ENCODE data around the gene ZNF460.
"Not testable (repeated sequence)": the region's sequence is repeated elsewhere in the genome, so short reads cannot be mapped to it uniquely, and the experiment has no call there.

Gene ZNF460

DNA sequence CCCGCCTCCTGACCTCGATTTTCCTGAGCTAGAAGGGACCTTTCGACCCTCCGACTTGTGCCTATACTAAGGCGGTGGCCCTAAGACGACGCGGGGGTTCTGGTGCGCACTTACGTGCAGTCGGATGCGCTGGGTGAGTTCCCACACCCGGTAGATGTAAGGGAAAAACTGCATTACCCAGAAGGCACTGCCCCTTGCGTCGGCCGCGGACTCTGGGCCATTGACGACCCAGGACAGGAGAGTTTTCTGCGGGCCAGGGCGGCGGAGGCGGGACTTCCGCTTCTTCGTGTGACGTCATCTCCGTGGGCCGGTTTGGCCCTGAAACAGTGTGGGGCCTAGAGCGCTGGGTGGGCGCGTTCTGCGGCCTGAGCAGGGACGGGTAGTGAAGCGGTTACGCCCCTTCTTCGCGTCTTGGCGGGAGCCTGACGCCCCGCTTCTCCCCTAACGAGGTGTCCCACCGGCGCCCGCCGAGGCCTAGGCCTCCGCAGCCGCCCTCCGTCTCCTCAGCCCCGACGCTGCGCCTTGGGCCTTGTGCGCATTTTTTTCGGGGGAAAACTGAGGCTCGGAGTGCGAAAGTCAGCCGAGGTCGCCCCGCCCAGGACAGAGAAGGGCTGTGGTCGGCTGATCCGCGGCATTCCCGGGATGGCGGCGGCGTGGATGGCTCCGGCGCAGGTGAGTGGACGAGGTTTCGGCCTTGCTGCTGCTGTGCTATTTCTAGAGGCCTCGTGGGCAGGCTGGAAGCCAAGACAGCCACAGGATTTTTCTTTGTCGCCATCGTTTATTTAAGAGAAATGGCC lies at the start of gene ZNF460:
Gene ZNF460 (plus strand): TSS at position 321 of the 797 bp plus-strand sequence. CDS start 322 bp downstream, at position 643.
- peak; percentile 88 for DNase-seq (ENCODE audit: low spot score)

- DNase-seq (ENCODE audit: low spot score): no peak
Observed at GRCh38 chr19:57231686-57232085, 48.6 kb upstream of the ZNF460 start.

GRCh38 chr19:57233207-57233606 lies 47.1 kb upstream of the ZNF460 start:
- no peak for DNase-seq (ENCODE audit: low spot score)

- DNase-seq (ENCODE audit: low spot score): no peak
Observed at GRCh38 chr19:57239982-57240310, 40.3 kb upstream of the ZNF460 start.

DNA sequence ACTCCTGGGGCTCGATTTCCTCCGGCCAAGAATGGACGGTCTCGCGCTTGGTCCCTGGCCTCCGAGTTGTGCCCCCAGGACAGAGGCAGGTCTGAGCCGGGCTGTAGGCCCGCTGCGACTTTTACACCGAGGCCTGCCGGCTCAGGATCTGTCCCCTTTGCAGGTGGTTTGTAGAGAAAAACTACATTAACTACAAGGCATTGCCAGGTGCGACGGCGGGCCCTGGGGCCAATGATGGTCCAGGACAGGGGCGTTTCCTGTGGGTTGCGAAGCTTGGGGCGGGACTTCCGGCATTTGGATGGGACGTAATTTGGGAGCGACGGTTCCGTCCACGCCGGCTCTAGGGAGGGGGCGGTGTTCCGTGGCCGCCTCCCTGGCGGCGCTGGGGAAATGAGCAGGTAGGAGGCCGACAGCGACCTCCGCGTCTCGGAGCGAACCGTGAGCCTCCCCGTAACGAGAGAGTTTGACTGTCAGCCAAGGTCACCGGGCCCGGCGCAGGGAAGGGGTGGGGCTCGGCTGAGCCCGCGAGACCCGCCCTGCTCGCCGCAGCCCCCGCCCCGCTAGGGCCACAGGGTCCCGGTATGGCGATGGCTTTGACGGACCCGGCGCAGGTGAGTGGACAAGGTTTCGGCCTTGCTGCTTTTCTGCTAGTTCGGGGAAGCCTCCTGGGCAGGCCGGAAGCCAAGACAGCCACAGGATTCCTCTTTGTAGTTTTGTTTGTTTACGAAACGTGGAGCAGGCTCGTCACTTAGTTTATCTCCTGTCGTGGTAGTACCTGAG lies 39.8 kb upstream of the ZNF460 start, which contains the start of gene ZNF805:
Gene ZNF805 (plus strand): TSS at position 322 of the 780 bp plus-strand sequence. CDS start 260 bp downstream, at position 582.
- DNase-seq (ENCODE audit: low spot score): peak; percentile 96

DNA sequence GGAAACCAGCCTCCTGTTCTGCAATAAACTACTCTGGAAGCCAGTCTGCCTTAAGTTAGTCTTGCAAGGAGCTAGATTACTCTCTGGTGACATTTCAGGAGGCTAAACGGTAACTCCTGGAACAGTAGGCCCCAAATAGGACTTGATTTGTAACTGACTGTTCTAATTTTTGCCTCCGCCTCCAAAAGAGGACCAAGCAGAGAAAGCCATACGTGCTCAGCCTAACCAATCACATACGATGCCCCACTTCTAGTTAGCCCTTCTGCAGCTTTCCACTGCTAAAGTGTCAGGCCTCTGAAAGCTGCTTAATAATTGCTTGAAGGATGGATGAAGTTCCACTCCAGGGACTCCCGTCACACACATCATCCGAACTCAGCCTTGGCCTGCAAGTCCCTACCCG lies 39.1 kb upstream of the ZNF460 start:
- DNase-seq (ENCODE audit: low spot score): no peak

- DNase-seq (ENCODE audit: low spot score): no peak
Observed at GRCh38 chr19:57242821-57243220, 37.5 kb upstream of the ZNF460 start.

- no peak for DNase-seq (ENCODE audit: low spot score)
Observed at GRCh38 chr19:57244513-57244912, 35.8 kb upstream of the ZNF460 start.

GRCh38 chr19:57245066-57245465 lies 35.2 kb upstream of the ZNF460 start:
- no peak for DNase-seq (ENCODE audit: low spot score)

DNA sequence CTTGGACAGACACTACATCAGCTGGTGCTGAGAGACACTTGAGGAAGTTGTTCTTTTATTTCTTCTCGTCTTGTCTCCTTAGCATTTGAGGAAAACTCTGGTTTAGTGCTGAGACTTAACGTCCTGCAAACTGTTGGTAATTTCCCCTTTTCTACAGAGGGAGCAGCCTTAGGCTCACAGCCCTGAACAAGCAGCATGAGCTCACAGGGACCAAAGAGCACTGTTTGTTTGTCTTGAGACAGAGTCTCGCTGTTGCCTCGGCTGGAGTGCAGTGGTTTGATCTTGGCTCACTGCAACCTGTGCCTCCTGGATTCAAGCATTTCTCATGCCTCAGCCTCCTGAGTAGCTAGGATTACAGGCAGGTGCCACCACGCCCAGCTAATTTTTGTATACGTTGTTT lies 34.3 kb upstream of the ZNF460 start:
- DNase-seq (ENCODE audit: low spot score): no peak

DNA sequence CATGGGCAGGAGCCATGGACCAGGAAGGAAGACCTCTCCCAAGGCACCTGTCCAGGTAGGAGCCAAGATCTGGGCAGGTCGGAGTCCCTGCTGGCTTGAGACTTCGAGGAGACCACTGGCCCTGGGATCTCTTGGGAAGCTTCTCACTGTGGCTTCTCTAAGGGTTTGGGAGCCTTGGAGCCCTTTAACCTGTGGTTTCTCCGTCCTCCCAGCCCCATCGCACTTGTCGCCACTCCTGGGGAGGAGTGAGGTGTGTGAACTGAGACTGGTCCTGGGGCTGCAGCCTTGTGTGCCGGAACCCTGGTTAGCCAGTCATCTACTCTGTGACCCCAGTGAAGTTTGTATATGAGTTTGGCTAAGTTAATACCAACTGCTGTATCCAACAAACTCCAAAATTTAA lies 31.6 kb upstream of the ZNF460 start:
- no peak for DNase-seq (ENCODE audit: low spot score)

DNA sequence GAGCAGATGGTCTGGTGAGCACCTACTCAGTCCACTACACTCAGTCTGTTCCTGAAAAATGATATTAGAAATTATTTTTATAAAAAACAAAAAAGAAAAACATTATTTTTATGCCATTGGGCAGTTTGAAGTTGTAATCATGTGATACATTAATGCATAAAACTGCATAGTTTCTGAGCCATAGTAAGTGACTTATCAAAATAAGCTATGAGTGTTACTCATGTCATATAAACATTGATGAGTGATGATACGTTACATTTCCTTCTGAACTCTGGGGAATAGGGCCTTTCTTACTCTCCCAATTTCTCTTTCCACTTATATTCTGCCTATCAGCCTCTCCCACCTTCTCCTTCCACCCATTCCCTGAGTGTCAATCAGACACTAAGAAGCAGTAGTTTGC lies 31.0 kb upstream of the ZNF460 start:
- DNase-seq (ENCODE audit: low spot score): no peak

DNA sequence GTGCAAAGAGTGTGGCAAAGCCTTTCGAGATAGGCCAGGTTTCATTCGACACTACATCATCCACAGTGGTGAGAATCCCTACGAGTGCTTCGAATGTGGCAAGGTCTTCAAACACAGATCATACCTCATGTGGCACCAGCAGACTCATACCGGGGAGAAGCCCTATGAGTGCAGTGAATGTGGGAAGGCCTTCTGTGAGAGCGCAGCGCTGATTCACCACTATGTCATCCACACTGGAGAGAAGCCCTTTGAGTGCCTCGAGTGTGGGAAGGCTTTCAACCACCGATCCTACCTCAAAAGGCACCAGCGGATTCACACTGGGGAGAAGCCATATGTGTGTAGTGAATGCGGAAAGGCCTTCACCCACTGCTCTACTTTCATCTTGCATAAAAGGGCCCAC lies 26.5 kb upstream of the ZNF460 start:
- not testable (repeated sequence) for DNase-seq (ENCODE audit: low spot score)

DNA sequence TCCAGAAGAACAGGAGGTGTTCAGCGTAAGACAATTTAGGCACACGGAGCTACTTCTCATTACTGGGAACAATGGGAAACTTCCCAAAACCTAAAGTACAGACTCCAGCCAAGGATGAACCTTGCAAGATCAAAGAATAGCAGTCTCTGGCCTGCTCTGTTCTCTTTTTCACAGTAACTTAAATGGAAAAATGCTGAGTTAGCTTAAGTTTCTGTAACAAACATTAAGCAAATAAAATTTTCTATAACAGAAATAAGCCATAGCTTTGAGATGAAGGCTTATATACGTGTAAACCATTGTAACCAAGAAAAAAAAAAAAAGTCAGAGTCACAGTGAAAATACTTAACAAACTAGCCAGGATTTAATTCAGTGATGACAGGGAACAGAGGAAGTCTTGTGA lies 18.2 kb upstream of the ZNF460 start:
- no peak for DNase-seq (ENCODE audit: low spot score)

DNA sequence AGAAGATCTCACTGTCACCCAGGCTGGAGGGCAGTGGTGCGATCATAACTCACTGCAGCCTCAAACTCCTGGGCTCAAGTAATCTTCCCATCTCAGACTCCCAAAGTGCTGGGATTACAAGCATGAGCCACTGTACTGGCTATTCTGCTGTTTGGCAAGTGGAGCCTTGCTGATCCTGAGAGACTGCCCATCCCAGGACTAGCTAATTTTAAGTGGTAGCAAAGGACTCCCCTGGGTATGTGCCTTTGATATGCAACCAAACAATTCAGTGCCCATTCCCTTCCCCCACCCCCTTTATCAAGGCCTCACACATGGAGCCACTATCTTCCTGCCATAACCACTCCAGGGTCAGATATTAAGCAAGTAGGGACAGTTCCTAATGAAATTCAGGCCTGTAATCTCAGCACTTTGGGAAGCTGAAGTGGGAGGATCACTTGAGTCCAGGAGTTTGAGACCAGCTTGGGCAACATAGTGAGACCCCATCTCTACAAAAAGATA lies 17.0 kb upstream of the ZNF460 start:
- DNase-seq (ENCODE audit: low spot score): no peak

DNA sequence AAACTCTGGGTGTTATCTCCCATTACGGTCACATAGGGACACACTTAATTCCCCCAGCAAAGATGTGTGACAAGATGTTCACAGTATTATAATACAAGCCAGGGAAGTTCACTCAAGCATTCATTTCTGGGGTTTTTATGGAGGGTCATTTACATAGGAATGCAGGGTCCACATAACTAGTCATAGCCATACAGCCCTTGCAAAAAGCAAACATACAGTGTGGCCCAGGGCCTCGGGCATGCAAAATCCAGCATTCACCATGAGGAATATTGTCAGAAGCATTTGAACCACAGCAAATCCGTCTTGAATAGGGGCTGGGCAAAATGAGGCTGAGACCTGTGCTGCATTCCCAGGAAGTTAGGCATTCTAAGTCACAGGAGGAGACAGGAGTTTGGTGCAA lies 13.0 kb upstream of the ZNF460 start:
- no peak for DNase-seq (ENCODE audit: low spot score)

GRCh38 chr19:57269515-57270250 lies 10.6 kb upstream of the ZNF460 start:
- no peak for DNase-seq (ENCODE audit: low spot score)

- no peak for DNase-seq (ENCODE audit: low spot score)
Observed at GRCh38 chr19:57271280-57271679, 9.0 kb upstream of the ZNF460 start.

GRCh38 chr19:57273014-57273413 lies 7.3 kb upstream of the ZNF460 start:
- DNase-seq (ENCODE audit: low spot score): no peak

DNA sequence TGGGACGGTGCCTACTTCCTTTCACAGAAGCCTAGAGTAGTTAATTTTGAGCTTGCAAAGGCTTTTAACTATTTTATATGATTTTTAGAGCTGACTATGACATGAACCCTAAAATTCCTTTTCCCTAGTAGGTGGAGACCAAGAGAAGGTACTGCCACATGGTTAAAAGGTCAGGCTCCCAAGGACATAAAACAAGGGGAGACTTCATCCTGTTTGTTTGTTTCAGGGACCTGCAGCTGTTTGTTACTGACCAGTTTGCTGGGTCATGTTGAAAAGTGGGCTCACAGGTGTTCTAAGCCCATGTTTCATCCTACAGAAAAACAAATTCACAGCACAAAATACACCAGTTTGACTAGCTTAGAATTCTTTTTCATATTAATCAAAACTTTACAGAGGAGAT lies 3.9 kb upstream of the ZNF460 start:
- DNase-seq (ENCODE audit: low spot score): no peak

- not testable (repeated sequence) for DNase-seq (ENCODE audit: low spot score)
Observed at GRCh38 chr19:57278481-57278880, 1.8 kb upstream of the ZNF460 start.

DNA sequence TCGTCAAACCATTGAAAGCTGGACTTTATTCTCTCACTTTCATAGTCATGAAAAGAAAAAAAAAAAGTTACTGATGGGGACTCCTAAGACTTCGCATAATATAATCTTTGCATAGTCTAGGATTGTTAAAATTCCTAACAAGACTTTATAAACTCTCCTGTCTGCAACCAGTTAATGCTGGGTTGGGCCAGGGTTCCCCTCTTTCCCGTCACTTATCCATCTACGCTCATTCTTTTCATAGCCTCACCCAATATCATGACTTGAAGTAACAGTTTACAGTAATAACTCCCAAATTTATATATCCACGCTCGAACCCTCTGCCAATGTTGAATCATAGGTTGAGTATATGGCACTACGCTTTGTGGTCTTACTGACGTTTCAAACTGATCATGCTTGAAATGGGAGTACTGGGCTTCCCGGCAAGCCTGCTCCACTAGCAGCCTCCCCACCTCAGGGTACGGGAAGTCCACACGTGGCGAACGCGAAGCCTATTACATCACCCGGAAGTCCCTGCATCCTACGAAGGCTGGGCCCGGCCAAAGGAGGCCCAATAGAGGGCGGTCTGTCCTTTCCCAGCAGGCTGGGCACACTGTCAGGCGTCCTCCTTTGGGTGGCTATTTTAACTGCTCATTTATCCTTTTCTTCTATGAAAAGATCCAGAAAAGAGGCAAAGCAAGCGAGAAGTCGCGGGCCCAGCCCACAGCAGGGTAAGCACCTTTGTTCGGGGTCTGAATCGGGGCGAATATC lies 694 bp upstream of the ZNF460 start:
- peak; percentile 90 for DNase-seq (ENCODE audit: low spot score)

Data from HuH-7 (cell line).